Breast epithelium (tissue), 4 donors: ENCODE measurements around the gene SOCS4. TPM values are rescaled to one million over a fixed set of nuclear protein-coding genes. Genes with fewer than 3 reads are reported as not detected.
A peak's percentile ranks its signal among the peaks of the same experiment; 100 is the strongest.
"Not testable (repeated sequence)": the region's sequence is repeated elsewhere in the genome, so short reads cannot be mapped to it uniquely, and the experiment has no call there.

ENCODE experiments used
- DNase-seq, 2 donors: peaks; one replicate each; pipeline ENCODE4 v3.0.0-alpha.2; 2019; ENCODE audit warnings: low spot score in 2 of 2
- H3K27ac ChIP-seq, 2 donors: fragments of 200-600 bp; sonication (generic) in 1 of 2; one replicate each; pipeline ENCODE4 v1.5.1; 2016 to 2019; ENCODE audit warnings: mild to moderate bottlenecking in 1 of 2
- H3K27me3 ChIP-seq, 2 donors: fragments of 200-600 bp; sonication (generic) in 1 of 2; one replicate each; pipeline versions ENCODE4 v1.5.1 to v1.6.0; 2017 to 2019; ENCODE audit warnings: control low read depth in 1 of 2, mild to moderate bottlenecking in 1 of 2
- H3K36me3 ChIP-seq: fragments of 200-600 bp; one replicate; pipeline ENCODE4 v1.5.1; 2019
- H3K4me1 ChIP-seq, 2 donors: fragments of 200-600 bp; sonication (generic); one replicate each; pipeline ENCODE4 v1.5.1; 2016 to 2019; ENCODE audit warnings: control low read depth in 1 of 2
- H3K4me3 ChIP-seq, 3 donors: fragments of 200-600 bp; sonication (generic); 1 replicate in 2 of 3; 2 replicates in 1 of 3; pipeline ENCODE4 v1.5.1; 2016 to 2019; ENCODE audit warnings: mild to moderate bottlenecking in 3 of 3, moderate library complexity in 2 of 3
- H3K9me3 ChIP-seq, 2 donors: fragments of 200-600 bp; sonication (generic) in 1 of 2; one replicate each; pipeline ENCODE4 v1.5.1; 2016 to 2019; ENCODE audit warnings: control low read depth in 1 of 2
- POLR2A ChIP-seq: fragments of 450-650 bp; IDR thresholded peaks from one replicate; pipeline ENCODE4 v1.6.1; 2016; ENCODE audit warnings: antibody characterized with exemption, mild to moderate bottlenecking, moderate library complexity
- POLR2AphosphoS5 ChIP-seq, 3 donors: sonication (generic); formaldehyde crosslinking; IDR thresholded peaks; one replicate each; pipeline ENCODE4 v1.6.1; 2017; ENCODE audit warnings: antibody characterized with exemption in 3 of 3
- intact Hi-C: fragments of 100-400 bp; cut with DNase I; formaldehyde crosslinking; loops from one replicate; pipeline ENCODE4 v1.15.1; 2023; ENCODE audit warnings: low total_unique reads
- total RNA-seq, 3 donors: library from RNA; depleted of rRNA; stranded (reverse); fragments of >200 nt; gene quantifications; one replicate each; pipeline ENCODE4 v1.1.0, GENCODE V29; 2016
- TF ChIP-seq, protein P1 (sequence below), 3 donors: fragments of 450-650 bp; IDR thresholded peaks; one replicate each; pipeline ENCODE4 v1.5.1; 2016 to 2017; ENCODE audit warnings: antibody characterized with exemption in 3 of 3, mild to moderate bottlenecking in 3 of 3, moderate library complexity in 3 of 3

SOCS4 gene
- total RNA-seq, 3 donors from 2014 or later, result 16.0 to 23.3 (median 16.3) TPM

DNA sequence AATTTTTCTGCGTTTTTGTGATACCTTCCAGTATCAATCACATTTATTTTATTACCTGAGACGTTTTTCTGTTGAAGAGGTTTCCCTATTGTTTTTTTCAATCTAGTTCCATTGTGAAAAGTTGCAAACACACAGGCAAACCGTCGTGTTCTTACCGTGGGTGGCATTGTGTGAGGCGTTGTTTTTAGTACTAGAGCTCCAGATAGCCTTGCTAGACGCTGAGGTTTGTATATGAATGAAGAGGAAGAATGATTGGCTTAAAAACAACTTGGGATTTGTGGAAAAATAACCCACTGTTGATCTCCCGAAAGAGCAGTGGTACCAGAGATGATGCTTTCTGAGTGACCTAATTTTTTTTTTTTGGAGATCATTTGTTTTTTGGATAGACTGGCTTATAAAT, 1.0 kb downstream of the SOCS4 start:
- no peak for TF ChIP-seq POLR2A
- TF ChIP-seq POLR2AphosphoS5 (IDR thresholded peaks at IDR 0.05), result no peak
- TF ChIP-seq, protein P1, sequence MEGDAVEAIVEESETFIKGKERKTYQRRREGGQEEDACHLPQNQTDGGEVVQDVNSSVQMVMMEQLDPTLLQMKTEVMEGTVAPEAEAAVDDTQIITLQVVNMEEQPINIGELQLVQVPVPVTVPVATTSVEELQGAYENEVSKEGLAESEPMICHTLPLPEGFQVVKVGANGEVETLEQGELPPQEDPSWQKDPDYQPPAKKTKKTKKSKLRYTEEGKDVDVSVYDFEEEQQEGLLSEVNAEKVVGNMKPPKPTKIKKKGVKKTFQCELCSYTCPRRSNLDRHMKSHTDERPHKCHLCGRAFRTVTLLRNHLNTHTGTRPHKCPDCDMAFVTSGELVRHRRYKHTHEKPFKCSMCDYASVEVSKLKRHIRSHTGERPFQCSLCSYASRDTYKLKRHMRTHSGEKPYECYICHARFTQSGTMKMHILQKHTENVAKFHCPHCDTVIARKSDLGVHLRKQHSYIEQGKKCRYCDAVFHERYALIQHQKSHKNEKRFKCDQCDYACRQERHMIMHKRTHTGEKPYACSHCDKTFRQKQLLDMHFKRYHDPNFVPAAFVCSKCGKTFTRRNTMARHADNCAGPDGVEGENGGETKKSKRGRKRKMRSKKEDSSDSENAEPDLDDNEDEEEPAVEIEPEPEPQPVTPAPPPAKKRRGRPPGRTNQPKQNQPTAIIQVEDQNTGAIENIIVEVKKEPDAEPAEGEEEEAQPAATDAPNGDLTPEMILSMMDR (IDR thresholded peaks at IDR 0.05), result no peak

DNA sequence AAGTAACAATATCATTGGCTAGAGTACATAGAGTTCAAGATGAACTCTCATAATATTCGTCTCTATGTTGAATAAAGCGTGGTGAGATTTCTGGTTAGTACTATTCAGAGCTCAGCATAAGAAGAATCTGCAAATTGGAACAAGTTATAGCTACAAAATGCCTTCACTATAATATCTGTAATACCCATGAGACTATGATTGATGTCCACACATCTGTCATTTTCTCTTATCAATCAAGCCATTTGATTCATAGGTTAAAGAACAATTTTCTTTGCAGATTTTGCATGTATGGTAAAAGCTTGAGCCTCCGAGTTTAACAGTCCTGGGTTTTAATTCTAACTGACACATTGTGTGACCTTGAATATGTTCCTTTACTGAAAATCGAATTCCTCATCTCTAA, 1.4 kb downstream of the SOCS4 start:
- DNase-seq, result no peak
- no peaks in the 10 kb centered on the region for H3K27me3 ChIP-seq
- H3K4me3 ChIP-seq, result peak overlapping the region in 2 of 3 donors; percentile 64 to 71
- no peaks in the 10 kb centered on the region for H3K4me1 ChIP-seq
- no peak for TF ChIP-seq POLR2AphosphoS5 (IDR thresholded peaks at IDR 0.05)
- TF ChIP-seq, protein P1 (IDR thresholded peaks at IDR 0.05), result no peak
- TF ChIP-seq POLR2A, result no peak
- intact Hi-C loops, result no loop called here
- no peak overlapping the region for H3K27ac ChIP-seq
- no peaks in the 10 kb centered on the region for H3K9me3 ChIP-seq
- H3K36me3 ChIP-seq, result no peaks in the 10 kb centered on the region

More for the DNA sequence above, 1.0 kb downstream of the SOCS4 start:
- intact Hi-C loops, result no loop called here
- DNase-seq, result no peak
- Histone ChIP-seq H3K27me3 (no peaks in the 10 kb centered on the region), H3K27ac (no peak overlapping the region), H3K4me3 (peak overlapping the region; percentile 64 to 86 (median 71)), H3K4me1 (no peaks in the 10 kb centered on the region), H3K9me3 (no peaks in the 10 kb centered on the region), H3K36me3 (no peaks in the 10 kb centered on the region)

DNA sequence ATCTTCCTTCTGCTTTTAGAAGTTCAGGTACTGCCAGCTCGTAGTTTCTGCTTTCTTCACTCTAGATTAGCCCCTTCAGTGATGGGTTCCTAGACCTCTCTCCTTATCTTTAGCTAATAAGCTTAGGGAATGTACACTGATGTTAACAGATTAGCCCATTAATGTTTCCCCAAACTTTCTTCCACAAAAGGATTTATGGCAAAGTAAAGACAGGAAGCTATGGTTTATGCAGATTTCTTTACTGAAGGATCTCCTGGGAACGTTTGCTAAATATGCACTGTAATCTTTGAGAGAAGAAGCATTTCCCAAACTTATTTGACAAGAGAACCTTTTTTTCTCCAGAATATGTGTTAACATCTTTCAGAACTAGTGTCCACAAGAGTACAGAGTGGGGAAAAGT, 4.2 kb downstream of the SOCS4 start:
- Histone ChIP-seq H3K4me3 (no peak overlapping the region), H3K9me3 (no peaks in the 10 kb centered on the region), H3K27ac (no peak overlapping the region), H3K27me3 (no peaks in the 10 kb centered on the region), H3K4me1 (no peaks in the 10 kb centered on the region), H3K36me3 (no peaks in the 10 kb centered on the region)
- DNase-seq, result no peak
- no peak for TF ChIP-seq POLR2AphosphoS5 (IDR thresholded peaks at IDR 0.05)
- TF ChIP-seq, protein P1 (IDR thresholded peaks at IDR 0.05), result no peak
- TF ChIP-seq POLR2A, result no peak
- intact Hi-C loops, result no loop called here

DNA sequence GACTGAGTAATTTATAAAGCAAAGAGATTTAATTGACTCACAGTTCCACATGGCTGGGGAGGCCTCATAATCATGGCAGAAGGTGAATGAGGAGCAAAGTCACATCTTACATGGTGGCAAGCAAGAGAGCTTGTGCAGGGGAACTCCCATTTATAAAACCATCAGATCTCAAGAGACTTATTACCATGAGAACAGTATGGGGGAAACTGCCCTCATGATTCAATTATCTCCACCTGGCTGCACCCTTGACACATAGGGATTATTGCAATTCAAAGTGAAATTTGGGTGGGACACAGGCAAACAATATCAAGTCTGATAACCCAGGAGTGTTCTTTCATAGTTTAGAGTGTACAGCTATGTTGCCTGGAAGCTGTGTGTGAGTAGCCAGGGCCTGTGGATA, 11.0 kb downstream of the SOCS4 start:
- H3K9me3 ChIP-seq, intact Hi-C loops, DNase-seq, H3K27ac ChIP-seq, H3K4me3 ChIP-seq, H3K36me3 ChIP-seq, H3K27me3 ChIP-seq, H3K4me1 ChIP-seq: not testable (repeated sequence)

DNA sequence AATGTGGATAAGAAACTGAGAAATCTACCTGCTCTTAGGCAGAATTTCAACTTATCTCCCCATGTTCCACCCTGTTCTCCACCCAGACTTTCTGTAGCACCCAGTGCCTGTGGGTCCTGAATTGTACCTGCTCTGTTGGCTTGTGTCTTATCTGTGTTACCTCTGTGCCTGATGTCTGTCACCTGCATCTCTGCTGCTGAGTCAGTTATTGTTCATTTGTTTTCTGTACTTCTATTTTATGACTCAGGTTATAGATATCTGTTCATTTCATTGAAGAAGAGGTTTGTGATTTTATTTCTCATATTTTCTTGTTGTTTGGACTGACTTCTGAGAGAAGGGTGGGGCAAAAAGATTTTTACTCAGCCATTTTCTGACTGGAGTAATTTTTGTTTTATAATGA, 11.7 kb downstream of the SOCS4 start:
- DNase-seq, result no peak
- Histone ChIP-seq H3K27ac (no peak overlapping the region), H3K27me3 (no peaks in the 10 kb centered on the region), H3K36me3 (no peaks in the 10 kb centered on the region), H3K9me3 (no peaks in the 10 kb centered on the region), H3K4me3 (no peak overlapping the region), H3K4me1 (no peaks in the 10 kb centered on the region)
- intact Hi-C loops, result no loop called here
- TF ChIP-seq POLR2A (no peak), POLR2AphosphoS5 (IDR thresholded peaks at IDR 0.05) (no peak)
- TF ChIP-seq, protein P1 (IDR thresholded peaks at IDR 0.05), result no peak

DNA sequence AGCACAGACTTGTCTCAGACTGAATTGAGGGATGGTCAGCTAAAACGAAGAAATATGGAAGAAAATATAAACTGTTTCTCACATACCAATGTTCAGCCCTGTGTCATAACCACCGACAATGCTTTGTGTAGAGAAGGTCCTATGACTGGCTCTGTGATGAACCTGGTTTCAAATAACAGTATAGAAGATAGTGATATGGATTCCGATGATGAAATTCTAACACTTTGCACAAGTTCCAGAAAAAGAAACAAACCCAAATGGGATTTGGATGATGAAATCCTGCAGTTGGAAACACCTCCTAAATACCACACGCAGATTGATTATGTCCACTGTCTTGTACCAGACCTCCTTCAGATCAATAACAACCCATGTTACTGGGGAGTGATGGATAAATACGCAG, 16.5 kb downstream of the SOCS4 start:
- intact Hi-C loops, result no loop called here
- no peak for DNase-seq
- no peak overlapping the region for H3K4me3 ChIP-seq
- TF ChIP-seq POLR2AphosphoS5 (IDR thresholded peaks at IDR 0.05), result no peak
- TF ChIP-seq, protein P1 (IDR thresholded peaks at IDR 0.05), result no peak
- TF ChIP-seq POLR2A, result no peak
- no peaks in the 10 kb centered on the region for H3K4me1 ChIP-seq
- H3K27ac ChIP-seq, result no peak overlapping the region
- H3K36me3 ChIP-seq, result no peaks in the 10 kb centered on the region
- no peaks in the 10 kb centered on the region for H3K27me3 ChIP-seq
- no peaks in the 10 kb centered on the region for H3K9me3 ChIP-seq
